IPS-11a (cell line): ENCODE measurements around the gene TUBGCP6.

Source experiments
- H3K4me3 ChIP-seq: one replicate; pipeline ENCODE4 v1.5.1; 2013; ENCODE audit warnings: low read depth, low read length, control low read depth

The TUBGCP6 gene

DNA sequence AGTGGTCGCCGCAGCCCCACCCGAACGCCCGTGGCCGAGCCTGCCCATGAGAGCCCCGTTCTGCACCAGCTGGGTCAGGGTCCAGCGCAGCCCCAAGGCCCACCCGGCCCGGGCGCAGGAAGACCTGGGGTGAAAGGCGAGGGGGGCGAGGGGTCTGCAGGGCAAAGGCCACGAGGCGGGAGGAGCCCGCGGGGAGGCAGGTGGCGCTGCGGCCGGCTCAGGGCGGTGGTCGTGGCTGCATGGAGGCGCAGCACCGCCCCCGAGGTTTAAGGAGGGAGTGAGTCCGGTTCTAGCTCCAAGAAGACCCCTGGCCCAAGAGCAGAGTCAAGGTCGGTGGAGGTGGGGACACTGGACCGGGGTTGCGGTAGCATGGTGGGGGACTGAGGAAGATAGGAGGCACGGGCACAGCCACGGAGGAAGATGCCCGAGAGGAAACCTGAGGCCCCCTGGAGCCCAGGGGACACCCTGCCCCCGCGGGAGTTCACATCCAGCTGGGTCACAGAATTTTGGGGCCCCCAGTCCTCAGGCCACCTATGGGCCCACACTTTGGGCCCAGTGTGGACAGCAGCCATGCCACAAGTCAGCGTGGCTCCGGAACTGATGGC lies 6.8 kb upstream of the TUBGCP6 start:
- peak overlapping the region; percentile 72 for H3K4me3 ChIP-seq

DNA sequence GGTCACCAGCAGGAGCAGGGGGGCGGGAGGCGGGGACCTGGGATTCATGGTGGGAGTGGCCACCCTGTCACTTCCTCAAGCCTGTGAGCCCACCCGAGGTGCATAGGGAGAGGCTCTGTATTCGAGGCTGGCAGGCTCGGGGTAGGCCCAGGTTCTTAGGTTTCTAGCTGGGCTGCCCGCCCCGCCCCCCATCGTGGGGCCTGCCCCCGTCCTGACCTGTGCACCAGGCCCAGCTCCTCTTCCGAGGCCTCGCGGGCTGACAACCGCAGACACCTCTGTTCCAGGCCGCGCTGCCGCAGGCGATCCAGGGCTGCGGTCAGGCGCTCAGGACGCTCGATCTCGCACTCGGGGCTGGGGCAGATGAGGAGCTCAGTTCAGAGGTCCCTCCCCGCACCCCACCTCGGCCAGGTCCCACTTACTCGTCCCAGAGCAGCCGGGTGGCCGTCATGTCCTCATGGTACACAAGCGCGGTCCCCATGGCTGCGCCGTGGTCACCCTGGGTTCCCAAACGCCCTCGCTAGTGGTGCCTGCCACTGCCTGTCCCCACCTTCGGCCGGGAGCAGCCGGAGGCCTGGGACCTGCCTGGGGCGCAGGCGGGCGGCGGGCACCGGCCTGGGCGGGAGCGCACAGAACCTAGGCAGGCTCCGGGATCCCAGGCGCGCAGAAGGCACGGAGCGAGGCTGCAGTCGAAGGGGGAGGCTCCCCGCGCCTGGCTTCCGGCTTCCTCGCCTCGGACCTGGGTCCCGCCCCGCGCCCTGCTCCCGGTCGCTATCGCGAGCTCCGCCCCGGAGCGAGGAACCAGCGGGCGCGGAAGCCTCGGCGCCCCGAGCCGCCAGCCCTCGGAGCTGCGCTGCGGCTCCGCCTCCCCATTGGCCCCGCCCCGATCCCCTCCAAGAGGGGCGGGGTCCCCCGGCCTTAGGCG lies 6.0 kb upstream of the TUBGCP6 start, which contains the start of gene HDAC10:
Gene HDAC10, minus strand, starts transcription at position 711 of the 922 bp plus-strand sequence. Its CDS starts 233 bp downstream, at position 478.
- H3K4me3 ChIP-seq: peak within 1 kb of the TSS; percentile 72

DNA sequence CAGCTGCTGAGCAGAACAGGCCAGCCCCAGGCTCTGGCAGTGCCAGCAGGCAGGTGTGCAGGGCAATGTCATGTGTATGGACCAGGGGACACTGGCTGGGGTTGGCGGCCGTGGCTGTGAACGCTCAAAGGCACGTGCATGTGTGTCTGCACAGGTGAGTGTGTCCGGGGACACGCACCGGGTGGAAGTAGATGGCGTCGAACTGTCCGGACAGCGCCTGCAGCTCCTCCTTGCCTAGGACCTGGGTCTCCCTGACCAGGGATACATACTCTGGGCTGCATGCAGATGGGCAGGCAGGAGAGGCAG lies 5.4 kb upstream of the TUBGCP6 start:
- peak overlapping the region; percentile 72 for H3K4me3 ChIP-seq

DNA sequence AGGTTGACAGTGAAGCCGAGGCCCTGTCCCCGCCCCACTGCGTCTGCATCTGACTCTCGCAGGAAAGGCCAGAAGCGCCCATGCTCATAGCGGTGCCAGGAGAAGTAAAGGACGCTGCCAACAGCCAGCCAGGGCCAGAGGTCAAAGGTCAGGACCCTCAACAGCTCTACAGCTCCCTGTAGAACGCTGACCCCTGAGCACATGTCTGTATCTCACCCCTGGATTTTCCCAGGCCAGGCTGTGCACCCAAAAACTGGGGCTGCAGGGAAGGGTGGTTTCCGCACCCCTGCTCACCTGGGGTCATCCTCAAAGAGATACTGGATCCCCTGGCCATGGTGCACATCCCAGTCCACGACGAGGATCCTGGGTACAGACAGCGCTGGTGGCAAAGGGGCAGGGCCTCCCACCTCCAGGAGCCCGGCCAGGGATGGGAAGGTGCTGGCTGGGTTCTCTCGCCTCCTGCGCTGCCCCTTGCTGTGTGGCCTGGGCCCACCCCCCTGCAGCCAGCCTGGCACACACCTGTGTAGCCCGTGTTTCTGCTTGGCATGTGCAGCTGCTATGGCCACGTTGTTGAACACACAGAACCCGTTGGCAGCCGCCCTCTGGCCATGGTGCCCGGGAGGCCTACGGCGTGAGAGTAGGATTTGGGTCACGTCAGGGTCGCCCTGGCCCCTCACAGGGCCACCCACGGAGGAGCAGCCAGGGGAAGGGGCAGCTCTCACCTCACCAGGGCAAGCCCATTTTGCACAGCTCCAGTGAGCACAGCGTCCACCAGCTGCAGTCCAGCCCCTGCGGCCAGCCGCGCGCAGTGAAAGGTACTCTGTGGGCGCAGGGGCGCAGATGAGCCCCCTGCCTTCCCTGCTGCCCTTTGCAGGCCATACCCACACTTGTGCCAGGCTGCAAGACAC lies 4.8 kb upstream of the TUBGCP6 start:
- H3K4me3 ChIP-seq: no peak overlapping the region

DNA sequence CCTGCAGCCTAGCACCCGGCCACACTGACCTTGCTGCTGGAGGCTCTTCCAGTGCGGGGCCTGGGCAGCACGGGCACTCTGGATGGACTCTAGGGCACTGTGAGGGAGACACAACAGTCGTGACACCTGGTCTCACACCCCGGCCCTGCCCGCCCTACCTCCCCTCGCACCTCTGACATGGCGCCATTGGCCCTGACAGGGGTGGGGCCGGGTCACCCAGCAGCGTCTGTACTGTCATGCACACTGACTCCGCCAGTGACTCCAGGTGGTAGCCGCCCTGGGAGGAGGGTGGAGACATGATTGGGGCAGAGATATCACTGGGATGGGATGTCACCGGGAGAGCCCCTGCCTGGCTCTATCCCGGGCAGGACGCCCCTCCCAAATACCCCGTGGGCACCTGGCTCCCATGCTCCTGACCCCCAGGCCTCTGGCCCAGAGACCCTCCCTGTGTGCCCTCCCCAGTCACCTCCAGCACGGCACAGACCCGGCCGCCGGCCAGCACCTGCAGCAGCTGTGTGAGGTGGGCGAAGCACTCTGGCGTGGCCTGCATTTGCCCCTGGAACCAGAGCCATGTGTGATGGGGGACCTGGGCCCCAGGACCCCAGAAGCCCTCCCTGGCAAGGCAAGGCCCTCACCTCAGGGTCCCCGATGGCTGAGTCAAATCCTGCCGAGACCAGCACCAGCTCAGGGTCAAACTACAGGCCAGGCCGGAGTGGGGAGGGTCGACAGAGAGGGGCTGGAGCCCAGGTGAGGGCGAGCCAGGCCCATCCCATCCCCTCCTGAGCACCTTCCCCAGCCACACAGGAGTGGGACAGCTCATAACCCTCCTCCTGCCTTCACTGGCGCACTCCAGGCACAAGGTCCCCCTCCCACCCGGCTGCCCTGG lies 3.6 kb upstream of the TUBGCP6 start:
- H3K4me3 ChIP-seq: no peak overlapping the region

DNA sequence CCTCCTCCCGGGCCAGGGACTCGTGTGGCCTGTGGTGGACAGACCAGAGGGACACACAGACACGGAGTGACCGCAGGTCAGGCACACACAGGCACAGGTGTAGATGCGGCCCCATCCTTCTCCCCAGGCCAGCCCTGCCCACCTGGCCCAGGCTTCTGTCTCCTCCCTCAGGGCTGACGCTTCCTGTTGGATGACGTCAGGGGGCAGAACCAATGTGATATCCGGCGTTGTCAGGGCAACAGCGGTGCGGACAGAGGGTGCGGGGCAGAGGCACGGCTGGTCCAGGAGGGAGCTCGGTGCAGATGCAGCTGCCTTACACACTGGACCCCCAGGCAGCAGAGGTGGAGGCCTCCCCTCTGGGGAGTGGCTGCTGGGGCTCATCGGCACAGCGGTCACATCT lies 2.9 kb upstream of the TUBGCP6 start:
- no peak overlapping the region for H3K4me3 ChIP-seq

DNA sequence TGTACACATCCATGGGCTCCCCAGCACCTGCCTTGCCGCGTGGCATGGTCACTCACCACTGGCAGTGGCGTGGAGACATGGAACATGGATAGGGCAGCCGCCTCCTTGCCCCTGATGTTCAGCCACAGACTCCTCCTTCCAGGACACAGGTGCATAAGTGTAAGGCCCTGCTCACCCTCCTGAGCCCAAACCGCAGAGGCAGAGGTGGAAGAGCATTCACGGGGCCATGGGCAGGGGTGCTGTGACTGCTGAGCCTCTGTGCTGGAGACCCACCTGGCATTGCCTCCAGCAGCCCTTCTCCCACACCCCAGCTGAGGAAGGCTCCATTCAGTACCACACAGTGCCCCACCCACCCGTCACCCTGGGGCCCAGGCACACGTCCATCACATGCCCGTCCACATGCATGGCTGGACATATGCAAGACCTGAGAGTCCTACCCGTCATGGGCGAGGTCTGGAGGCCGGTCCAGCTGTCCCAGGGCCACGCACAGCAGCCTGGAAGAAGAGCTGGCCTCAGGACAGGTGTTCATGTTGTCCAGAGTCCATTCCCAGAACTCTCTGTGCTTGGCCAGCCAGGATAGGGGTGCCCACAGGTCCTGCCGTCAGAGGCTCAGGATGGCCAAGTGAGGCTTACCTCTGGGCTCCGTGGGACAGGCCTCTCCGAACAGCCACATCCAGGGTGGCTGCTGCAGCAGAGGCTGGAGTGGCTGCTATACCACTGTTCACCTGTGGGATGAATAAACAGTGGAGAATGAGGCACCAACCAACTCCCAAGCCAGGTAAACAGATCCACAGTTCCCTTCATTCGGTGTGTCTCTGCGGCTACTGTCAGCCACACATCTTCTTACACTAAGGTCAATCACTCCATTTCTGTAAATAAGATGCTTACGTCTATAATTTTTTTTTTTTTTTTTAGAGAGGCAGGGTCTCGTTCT lies 1.7 kb upstream of the TUBGCP6 start:
- no peak overlapping the region for H3K4me3 ChIP-seq

DNA sequence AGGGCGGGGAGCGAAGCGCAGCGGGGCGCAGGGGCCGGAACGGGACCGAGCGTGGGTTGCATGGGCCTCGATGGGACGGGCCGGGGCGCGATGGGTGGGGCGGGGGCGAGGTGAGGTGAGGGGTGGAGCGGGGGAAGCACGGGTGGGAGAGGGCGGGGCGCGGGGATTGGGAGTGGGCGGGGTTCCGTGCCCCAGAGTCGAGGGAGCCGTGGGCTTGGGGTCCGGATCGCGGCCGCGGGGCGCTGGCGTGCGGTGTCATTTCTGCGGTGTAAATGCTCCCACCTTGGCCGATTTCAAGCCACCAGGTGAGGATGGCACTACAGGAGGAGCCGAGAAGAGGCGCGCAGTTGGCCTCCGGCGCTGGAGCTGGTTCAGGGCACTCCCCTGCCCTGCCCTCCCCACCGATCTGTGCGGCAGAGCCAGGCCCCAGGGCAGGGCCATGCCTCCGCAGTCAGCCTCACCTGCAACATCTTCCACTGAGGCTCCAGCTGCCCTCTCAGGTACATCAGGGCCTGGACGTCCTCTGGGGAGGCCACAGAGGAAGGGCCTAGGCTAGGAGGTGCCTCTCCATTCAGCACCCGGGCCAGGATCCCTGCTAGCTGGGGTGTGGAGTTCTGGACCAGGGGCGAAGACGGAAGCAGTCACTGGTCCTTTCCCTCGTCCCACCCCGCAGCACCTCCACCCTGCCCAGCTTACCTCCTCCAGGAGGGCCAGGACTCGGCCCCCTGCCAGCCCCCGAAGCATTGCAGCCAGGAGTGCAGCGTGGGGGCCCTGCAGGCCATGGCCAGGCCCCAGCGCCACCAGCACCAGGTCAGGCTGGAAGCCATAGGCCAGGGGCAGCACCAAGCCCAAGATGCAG lies 620 bp upstream of the TUBGCP6 start:
- H3K4me3 ChIP-seq: peak overlapping the region; percentile 95

DNA sequence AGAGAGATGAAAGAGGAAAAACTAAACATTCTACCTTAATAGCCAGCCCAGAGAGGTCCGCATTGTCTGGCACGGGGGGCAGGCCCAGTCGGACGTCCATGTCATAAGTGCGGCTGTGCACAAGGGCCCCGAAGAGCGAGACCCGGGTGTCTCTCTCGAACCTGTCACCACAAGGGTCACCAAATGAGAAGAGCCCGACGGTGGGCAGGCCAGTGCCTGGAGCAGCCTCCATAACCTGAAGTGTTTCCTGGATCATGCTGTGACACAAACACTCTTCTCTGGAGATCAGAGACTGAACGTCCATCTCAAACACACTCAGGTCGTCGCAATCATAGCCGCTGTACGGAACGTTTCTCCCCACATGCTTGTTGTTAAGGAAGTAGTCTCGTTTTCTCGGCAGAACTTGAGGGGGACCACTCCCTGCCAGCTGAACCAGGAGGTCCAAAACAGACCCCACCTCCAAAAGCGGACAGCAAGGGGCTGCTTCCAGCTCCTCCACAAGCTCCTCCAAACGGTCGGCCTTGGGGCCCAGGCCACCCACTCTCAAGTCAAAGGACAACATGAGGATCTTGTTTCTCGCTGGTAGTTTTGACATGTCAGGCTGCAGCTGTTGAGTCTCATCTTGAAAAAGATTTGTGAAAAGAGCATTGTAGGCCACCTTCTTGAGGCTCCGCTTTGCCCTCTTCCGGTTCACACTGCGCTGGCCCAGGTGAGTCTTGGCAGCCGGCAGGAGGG lies 971 bp downstream of the TUBGCP6 start:
- peak overlapping the region; percentile 95 for H3K4me3 ChIP-seq

DNA sequence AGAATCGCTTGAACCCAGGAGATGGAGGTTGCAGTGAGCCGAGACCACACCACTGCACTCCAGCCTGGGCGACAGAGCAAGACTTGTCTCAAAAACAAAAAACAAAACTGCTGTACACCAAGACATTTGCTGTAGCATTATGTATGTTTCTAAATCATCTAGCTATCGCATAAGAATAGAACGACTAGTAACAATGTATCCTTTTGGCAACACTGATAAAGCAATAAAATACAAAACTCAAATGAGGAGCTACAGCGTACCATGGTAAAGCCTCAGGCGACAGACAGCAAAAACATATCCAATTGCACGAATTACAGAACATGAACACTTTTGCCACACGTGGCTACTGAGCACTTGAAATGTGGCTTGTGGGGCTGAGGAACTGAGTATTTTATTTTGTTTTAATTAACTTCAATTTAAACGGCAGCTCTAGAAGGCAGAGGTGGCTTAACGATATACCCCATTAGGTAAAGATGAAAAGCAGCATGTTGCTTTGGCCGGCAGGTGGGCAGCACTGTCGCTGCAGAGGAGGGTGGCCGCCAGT lies 2.3 kb downstream of the TUBGCP6 start:
- no peak overlapping the region for H3K4me3 ChIP-seq

DNA sequence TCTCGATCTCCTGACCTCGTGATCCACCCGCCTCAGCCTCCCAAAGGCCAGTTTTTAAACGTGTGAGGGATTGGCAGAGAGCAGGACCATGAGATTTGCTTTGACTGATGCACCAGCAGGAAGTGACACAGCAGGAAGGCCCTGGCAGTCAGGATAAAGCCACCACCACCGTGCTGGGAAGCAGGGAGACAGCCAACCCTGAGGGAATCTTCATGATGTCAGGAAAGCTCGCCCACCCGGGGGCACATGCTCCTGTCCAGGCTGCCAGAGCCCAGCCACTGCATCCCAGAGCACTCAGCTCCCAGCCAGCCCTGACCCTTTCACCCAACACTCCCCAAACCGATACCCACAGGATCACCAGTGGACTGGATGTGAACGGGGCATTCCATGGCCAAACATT lies 6.1 kb downstream of the TUBGCP6 start:
- no peak overlapping the region for H3K4me3 ChIP-seq

DNA sequence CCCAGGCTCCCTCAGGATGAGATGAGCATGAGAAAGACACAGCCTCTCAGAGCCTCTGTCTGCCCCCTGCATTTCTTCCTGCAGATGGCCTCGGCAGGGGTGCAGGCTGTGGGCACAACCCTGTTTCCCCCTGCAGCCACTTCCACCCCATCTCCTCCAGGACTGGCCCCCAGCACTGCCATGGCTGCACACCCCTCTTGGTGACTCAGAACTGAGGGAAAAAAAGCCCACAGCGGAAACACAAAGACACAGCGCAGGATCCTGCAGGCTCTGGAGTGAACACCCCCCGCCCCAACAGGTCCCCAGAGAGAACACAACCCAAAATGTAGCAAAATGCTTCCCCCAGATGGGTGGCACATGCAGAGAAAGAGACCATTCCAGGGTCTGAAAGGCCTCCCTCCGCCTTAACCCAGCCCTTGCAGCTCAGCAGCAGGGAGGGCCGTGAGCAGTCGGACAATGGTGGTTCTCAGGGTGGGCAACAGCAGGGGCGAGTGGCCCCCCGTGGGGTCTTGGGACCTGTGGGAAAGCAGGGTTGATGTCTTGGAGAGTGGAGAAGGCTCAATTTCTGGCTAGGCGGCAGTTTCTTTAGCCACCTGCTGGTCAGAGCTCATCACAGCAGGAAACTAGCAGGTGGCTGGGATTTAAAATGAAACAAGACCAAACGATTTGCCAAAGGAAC lies 8.0 kb downstream of the TUBGCP6 start:
- no peak overlapping the region for H3K4me3 ChIP-seq

DNA sequence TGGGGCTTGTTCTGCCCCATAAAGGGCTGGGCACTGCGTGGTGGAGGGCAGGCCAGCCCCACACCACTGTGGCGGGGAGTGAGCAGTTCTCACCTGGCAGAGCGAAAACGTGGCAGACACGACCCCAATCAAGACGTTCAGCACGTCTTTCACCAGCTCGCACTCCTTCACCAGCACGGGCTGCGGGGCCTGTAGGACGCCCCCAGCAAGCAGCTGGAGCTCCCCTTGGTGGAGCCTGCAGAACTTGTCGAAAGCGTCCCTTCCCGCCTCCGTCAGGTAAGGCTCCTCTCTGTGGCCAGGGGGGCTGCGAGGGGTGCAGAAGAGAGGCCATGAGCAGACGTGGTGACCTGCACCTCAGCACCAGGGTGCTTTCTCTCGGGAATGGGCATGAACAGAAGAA lies 11.6 kb downstream of the TUBGCP6 start:
- H3K4me3 ChIP-seq: no peak overlapping the region

DNA sequence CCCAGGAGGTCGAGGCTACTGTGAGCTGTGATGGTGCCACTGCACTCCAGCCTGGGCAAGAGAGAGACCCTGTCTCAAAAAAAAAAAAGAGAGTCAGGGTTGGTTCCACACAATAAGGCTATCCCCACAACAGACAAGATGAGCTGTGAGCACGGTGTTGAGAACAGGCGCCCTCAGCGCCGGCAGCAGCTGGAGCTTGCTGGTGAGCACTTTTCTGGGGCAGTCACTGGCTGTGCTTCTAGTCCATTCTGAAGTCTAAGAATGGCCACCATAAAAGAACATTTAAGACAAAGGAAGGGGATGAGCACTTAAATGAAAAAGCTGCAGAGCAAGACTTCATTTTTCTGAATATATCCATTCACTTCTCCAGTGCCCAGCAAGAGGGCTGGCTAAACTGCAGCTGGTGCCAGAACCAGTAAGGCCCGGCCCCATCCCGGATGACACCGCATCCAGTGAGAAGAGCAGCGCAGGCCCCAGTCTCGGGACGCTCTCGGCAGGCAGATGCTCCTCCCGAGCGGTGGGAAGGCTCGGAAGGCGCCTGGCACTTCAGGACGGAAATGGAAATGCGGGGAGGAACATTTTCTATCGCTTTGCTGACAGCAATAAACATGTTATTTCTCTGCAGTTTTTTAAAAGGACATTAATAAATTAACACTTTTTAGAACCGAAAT lies 12.2 kb downstream of the TUBGCP6 start:
- H3K4me3 ChIP-seq: no peak overlapping the region

DNA sequence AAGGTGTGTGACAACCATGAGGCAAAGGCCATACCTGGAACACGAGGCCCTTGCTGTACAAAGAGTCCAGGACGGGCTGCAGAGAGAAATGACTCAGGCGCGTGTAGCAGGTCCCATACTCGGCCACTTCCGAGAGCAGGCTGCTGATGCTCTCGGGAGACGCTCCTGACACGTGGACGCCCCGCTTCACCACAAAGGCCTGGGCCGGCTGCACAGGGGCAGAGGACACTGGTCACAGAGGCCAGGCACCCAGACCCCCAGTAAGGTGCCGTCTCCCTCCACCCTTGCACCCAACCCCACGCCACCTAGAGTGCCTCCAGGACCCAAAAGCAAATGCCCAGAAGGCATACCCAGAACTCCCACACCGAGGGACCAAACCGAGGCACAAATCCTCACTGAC lies 15.5 kb downstream of the TUBGCP6 start:
- H3K4me3 ChIP-seq: no peak overlapping the region

DNA sequence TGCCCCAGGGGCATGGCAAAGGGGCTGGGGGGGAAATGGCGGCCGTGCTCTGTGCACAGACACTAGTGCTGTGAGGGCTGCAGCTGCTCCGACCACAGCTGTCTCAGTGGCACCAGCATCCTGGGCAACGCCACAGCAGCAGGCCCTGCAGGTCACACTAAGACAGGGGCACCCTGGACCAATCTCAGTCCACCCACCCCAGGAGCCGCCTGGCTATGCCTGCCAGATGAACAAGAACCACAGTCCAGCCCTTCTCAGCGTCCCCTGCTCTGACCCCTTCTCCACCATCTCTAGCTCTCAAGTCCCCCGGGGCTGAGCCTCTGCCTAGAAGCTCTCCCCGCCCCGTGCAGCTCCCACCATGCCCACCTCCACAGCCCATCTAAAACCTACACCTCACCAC lies 16.5 kb downstream of the TUBGCP6 start:
- no peak overlapping the region for H3K4me3 ChIP-seq
